GM19455 (cell line): ENCODE data around the gene ABLIM1.

Experiments
- ATAC-seq: cut with Tn5 transposase; IDR thresholded peaks from one replicate; pipeline ENCODE4 v1.9.1; 2021; ENCODE audit not compliant: unreplicated experiment

The ABLIM1 gene

DNA sequence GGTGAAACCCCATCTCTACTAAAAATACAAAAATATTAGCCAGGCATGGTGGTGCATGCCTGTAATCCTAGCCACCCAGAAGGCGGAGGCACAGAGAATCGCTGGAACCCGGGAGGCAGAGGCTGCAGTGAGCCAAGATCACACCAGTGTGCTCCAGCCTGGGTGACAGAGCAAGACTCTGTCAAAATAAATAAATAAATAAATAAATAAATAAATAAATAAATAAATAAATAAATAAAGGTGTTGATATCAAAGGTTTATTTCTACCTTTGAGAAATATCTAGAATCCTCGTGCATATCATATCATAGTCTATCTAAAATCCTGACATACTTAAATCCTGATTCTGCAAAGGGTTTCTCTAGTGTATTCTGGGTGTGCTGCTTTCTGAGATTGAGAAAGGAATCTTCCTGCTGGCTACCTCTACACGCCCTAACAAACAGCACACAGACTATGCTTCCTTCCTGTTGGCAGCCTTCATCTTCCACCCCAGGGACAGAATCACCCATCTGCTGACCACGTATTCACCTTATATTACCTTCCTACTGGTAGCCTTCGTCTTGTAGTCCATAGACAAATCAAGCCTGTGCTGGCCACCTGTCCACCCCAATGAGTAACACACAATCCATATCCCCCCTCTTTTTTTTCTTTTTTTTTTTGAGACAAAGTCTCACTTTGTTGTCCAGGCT is 8.7 kb downstream of the ABLIM1 start:
- no peak for ATAC-seq

DNA sequence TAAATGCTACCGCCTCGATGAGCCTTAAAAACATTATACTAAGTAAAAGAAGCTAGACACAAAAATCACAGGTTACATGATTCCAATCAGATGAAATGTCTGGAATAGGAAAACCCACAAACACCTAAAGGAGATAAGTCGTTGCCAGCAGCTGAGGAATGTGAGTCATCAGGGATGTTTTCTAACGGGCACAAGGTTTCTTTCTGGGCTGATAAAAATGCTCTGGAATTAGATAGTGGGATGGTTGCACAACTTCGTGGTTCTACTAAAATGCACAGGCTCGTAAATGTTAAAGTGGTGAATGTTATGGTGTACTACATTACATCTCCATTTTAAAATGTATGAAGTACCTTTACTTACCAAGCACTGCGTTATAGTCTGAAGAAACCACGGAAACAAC is 9.7 kb downstream of the ABLIM1 start:
- ATAC-seq: no peak

DNA sequence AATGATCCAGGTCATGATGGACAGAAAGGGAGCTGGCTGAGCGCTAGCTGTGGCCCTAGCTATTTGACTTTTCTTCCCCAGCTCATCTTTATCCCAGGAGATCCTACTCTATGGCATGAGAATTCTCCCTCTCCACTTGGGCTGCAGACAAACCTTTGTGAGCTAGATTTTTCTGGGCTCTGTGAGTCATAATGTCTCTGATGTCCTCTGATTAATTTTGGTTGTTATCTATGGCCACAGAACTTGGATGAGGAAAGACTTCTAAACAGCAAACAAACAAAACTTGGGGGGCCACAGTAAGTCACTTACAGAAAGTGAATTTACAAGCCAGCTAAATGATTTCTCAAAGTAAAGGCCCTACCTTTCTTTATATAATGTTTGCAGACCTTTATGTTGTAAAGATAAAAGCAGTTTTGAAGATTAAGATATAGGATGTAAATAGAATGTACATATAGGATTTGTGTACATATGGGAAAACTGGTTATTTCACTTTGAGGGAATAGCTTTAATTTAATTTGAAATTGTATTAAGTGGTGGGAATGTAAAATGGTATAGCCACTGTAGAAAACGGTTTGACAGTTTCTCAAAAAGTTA is 10.4 kb downstream of the ABLIM1 start:
- no peak for ATAC-seq

DNA sequence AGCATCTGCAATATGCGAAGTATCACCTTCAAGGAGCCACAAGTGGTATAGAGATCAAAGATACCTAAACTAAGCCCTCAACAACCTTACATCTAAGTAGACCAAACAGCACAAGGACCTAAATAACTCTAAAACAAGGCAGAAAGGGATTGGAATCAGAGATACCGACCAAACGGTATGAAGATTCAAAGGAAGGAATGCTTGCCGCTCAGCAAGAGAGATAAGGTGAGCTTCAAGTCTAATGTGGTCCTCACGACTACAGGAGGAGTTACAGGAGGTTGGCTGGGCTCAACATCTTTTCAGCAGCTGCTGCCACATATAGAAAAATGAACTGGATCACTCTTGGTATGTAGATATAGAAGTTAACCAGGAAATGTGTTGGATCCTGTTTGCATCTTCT is 11.6 kb downstream of the ABLIM1 start:
- ATAC-seq: no peak

GRCh38 chr10:114645706-114646105 is 12.4 kb downstream of the ABLIM1 start:
- no peak for ATAC-seq

- ATAC-seq: no peak
Measured at GRCh38 chr10:114643158-114643557, 14.9 kb downstream of the ABLIM1 start.

DNA sequence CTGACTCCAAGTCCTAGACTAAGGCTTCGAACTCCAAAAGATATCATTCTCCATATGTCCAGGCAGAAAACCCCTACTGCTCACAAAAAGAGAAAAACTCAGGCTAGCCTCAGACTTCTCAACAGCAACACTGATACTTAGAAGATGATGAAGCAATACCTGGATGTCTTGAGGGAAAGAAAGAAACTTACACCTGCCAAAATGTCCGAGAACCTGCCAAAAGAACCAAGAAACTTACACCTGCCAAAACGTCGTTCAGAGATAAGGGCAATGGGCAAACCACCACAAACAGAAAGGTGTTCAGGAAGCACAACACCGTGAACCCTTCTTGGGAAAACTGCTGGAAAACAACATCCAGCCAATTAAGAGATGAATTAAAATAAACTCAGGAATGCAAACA is 15.3 kb downstream of the ABLIM1 start:
- ATAC-seq: no peak

- ATAC-seq: no peak
Measured at GRCh38 chr10:114638821-114639625, 19.1 kb downstream of the ABLIM1 start.

DNA sequence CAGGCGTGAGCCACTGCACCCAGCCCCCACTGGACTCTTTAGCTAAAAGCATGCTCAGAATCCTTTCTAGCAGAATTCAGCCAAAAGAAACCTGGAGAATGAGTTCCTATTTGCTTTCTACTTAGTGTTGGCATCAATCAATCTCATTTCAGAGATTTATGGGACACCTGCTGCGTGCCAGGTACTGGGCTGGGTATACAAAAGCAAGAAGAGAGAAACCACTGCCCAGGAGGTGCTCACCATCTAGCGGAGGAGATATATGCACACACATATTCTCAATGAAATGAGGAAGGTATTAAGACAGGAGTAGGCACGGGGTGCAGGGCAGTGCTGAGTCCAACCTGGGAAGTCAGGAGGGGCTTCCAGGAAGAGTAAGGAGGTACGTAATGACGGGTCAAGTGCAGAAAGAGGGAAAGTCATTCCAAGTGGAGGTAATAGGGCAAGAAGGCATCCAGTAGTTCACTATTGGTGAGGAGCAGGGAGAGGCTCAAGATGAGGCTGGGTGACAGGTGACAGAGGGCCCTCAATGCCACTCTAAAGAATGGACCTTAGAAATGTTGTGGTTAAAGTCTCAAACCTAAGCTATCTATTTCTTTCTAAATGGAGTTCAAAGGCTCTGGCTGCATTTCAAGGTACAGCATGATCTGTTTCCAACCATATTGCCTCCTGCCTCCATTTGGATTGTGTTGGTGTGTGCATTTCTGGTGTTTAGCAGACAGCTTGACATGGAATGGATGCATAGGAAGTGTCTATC is 22.1 kb downstream of the ABLIM1 start:
- ATAC-seq: no peak

DNA sequence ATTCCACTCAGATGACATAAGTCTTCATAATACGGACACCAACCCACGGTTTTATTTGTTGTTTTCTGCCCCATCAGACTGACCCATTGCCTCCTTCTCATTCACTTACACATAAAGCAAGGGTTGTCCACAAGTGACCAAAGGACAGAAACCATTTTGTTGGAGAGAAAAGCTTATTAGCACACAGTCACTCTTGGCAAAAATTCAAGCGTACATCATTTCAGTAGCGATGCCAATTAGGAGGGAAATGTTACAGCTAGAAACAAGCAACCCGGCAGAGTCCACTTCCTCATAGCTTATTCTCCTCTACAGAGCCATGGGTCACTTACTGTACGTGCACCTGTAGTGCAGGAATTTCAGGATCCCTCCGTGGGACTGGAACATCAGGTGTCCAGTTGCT is 23.0 kb downstream of the ABLIM1 start:
- no peak for ATAC-seq

GRCh38 chr10:114634609-114634979 is 23.5 kb downstream of the ABLIM1 start:
- no peak for ATAC-seq

DNA sequence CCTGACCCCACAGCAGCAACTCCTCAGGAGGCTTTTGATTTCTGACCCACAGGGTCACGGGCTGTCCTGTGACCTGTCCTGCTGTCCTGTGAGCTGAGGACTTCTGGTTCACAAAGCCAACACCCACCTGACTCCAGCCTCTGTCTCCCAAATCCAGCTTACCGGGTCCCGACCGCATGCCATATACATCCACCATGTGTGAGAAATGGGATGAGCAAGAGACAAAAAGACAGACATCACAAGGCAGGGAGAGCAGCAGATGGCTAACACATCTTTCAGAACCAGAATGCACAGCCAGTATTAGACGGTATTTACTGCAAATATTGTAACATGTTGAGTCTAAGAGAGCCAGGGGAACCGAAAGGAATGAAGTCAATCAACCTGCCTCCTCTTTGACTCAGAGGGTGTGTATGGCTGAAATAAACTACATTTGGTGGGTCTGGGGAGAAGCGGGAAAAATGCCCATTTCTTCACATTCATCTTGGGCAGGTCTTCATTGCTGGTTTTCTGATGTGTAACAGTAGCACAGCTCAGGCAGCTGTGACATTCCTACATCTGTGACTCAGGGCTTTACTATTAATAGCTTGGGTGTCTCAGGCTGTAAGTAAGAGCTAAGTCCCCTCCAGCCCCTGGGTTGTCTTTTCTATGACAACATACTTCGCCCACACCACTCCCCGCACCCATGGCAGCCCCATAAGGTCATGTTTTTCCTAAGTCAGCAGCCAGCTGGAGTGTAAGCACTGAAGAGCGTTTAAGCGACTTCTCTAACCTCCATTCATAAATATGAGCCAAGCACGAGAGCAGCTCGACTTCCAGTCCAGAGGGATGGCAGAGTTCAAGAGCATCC is 25.0 kb downstream of the ABLIM1 start:
- ATAC-seq: no peak

- peak; percentile 64 for ATAC-seq
Measured at GRCh38 chr10:114631666-114632417, 26.2 kb downstream of the ABLIM1 start.

DNA sequence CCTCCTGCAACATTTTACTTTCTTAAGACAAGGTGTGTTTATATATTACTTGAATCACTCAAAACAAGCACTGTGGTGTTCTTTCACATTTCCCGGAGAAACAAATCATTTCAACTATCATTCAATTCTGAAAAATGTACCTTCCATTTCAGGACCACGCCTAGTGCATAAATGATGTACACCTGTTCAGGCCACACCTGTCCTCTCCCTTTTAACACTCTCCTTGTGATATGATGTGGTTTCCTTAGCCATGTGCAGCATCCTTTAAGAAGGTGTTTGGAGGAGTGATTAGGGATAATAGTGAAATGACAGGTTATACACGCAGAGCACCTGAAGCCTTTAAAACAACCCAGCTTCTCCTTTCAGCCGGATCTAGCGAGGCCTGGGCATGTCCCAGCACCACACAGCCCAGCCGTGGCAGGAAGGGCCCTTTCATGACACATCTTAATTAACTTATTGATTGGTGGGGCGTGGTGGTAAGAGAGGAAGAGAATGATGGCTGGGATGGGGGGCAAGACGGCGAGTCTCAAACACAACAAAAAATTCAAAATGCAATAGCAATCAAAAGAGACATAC is 26.9 kb downstream of the ABLIM1 start:
- no peak for ATAC-seq

DNA sequence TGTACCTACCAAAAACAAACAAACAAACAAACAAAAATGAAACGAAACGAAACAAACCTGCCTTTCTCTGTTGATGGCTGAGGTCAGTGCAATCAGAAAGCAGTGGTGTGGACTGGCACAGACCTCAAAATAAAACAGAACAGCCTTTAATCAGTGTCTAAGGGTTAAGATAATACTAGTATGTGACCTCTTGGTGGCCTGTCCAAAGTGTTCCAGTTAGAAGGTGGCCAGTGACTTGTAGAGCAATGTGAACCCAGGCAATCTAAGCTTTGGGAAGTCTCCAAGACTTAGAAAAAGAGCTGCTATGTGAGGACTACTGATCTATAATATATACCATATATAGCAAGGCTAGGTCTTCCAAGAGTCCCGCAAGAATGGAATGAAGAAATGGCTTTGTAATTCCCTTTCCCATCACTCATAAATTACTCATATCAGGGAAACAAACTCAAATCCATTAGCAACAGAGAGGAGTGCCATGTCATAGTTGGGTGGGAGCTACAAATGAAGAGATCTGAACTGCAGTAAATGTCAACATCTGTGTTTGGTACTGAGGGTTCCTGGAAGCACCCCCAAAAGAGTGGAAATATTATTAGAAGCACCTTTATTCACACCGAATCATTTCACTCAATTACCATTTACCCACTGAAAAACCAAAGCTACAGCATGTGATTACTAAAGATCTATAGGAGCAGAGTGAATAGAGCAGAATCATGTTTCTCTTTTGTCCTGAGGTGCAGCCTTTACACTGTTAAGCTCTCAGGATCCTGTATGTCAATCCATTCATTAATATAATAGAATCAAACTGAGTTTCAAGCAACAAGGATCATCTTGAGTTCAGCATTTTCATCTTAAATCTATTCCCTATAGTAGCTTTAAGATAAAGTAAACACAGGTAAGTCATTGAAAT is 28.0 kb downstream of the ABLIM1 start:
- ATAC-seq: no peak

DNA sequence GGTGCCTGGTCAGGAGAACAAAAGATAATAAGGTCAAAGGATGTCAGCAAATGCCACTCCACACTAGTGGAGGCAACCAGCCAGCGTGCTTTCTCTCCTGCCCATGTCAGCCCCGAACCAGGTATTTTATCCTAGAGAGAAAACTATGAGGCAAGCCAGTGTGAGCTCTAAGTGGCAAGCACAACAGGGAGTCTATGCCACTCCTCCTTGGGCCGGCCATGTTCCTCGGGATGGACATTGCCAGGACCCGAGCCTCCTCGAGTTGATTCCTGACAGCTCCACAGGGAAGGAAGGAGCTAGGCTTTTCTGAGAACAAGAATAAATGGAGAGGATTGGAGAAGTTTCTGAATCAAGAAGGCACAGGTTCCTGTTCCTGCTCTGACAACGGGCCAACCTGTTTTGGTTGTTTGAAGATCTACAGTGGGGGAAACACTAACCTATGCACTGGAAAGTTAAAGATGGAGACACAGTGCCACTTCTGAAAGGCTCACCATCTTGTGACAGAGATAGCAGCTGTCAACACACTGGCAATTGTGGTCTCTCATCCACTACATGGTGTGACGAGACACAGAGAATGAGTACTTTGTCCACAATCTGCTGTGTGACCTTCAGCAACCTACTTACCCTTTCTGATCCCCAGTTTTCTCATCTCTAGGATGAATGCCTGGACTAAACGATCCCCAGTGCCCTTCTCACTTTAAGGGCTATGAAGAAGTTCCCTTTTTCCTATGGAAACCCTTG is 28.8 kb downstream of the ABLIM1 start:
- no peak for ATAC-seq

DNA sequence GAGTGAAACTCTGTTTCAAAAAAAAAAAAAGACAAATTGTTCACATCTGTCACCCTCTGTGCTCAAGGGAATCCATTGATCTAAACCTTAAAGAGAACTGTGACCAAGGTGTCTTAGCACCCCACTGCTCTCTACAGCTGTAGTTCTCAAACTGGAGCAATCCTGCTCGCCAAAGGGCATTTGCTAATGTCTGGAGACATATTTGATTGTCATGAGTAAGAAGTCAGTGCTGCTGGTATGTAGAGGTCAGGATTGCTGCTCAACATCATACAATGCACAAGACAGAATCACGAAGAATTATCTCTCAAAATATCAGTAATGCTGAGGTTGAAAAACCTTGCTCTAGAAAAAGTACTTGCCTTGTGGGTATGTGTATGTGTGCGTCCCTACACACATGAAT is 30.0 kb downstream of the ABLIM1 start:
- ATAC-seq: no peak

DNA sequence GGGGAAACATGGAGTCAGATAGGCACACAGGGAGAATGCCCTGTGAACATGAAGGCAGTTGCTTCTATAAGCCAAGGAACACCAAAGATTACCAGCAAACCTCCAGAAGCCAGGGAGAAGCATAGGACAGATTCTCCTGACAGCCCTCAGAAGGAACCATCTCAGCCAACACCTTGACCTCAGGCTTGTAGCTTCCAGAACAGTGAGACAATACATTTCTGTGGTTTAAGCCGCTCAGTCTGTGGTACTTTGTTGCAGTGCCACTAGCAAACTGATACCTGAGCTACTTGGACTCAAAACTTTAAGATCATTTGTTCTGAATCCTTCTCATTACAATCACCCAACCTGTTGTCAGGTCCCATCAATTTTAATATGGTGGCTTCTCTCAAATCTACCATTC is 31.2 kb downstream of the ABLIM1 start:
- no peak for ATAC-seq
